ENCODE data around the gene TRIM9. TPM values are rescaled to one million over a fixed set of nuclear protein-coding genes. Genes with fewer than 3 reads are reported as not detected.

The TRIM9 gene
- total and polyA plus RNA-seq, 2 experiments from 2014 or later = 2.3 to 4.1 TPM

- no peak for TF ChIP-seq CTCF (IDR thresholded peaks at IDR 0.05; ENCODE audit: low read depth, low read length)
- Histone ChIP-seq H3K36me3 (no peaks in the 10 kb centered on the region), H3K27me3 (no peaks in the 10 kb centered on the region), H3K9me3 (ENCODE audit: low read depth) (no peaks in the 10 kb centered on the region), H3K4me3 (no peak overlapping the region), H3K4me1 (ENCODE audit: low read depth) (peaks cover 10% of the 10 kb centered on the region), H3K27ac (no peak overlapping the region)
- DNase-seq (ENCODE audit: low read depth in 1 of 2, low spot score in 1 of 2) = no peak
Observed at GRCh38 chr14:51118993-51119392, 24.1 kb upstream of the TRIM9 start.

GRCh38 chr14:51117593-51117992, 22.7 kb upstream of the TRIM9 start:
- H3K4me3 ChIP-seq = no peak overlapping the region
- no peaks in the 10 kb centered on the region for H3K9me3 ChIP-seq (ENCODE audit: low read depth)
- H3K27me3 ChIP-seq = no peaks in the 10 kb centered on the region
- peaks cover 10% of the 10 kb centered on the region for H3K4me1 ChIP-seq (ENCODE audit: low read depth)
- no peaks in the 10 kb centered on the region for H3K36me3 ChIP-seq
- TF ChIP-seq CTCF (IDR thresholded peaks at IDR 0.05; ENCODE audit: low read depth, low read length) = no peak
- no peak for DNase-seq (ENCODE audit: low read depth in 1 of 2, low spot score in 1 of 2)
- no peak overlapping the region for H3K27ac ChIP-seq

- Histone ChIP-seq H3K36me3 (no peaks in the 10 kb centered on the region), H3K4me3 (no peak overlapping the region), H3K27ac (no peak overlapping the region), H3K4me1 (ENCODE audit: low read depth) (peaks cover 10% of the 10 kb centered on the region), H3K9me3 (ENCODE audit: low read depth) (no peaks in the 10 kb centered on the region), H3K27me3 (no peaks in the 10 kb centered on the region)
- TF ChIP-seq CTCF (IDR thresholded peaks at IDR 0.05; ENCODE audit: low read depth, low read length) = no peak
- DNase-seq (ENCODE audit: low read depth in 1 of 2, low spot score in 1 of 2) = no peak
Observed at GRCh38 chr14:51116682-51117081, 21.8 kb upstream of the TRIM9 start.

GRCh38 chr14:51109651-51110050, 14.7 kb upstream of the TRIM9 start:
- DNase-seq (ENCODE audit: low read depth in 1 of 2, low spot score in 1 of 2) = no peak
- Histone ChIP-seq H3K36me3 (no peaks in the 10 kb centered on the region), H3K27ac (no peak overlapping the region), H3K4me1 (ENCODE audit: low read depth) (peaks cover 4% of the 10 kb centered on the region), H3K9me3 (ENCODE audit: low read depth) (no peaks in the 10 kb centered on the region), H3K4me3 (no peak overlapping the region), H3K27me3 (no peaks in the 10 kb centered on the region)
- no peak for TF ChIP-seq CTCF (IDR thresholded peaks at IDR 0.05; ENCODE audit: low read depth, low read length)

- DNase-seq (ENCODE audit: low read depth in 1 of 2, low spot score in 1 of 2) = no peak
- H3K9me3 ChIP-seq (ENCODE audit: low read depth) = no peaks in the 10 kb centered on the region
- no peak overlapping the region for H3K27ac ChIP-seq
- H3K36me3 ChIP-seq = no peaks in the 10 kb centered on the region
- peaks cover 13% of the 10 kb centered on the region for H3K4me1 ChIP-seq (ENCODE audit: low read depth)
- no peaks in the 10 kb centered on the region for H3K27me3 ChIP-seq
- no peak overlapping the region for H3K4me3 ChIP-seq
- no peak for TF ChIP-seq CTCF (IDR thresholded peaks at IDR 0.05; ENCODE audit: low read depth, low read length)
Observed at GRCh38 chr14:51107801-51108200, 12.9 kb upstream of the TRIM9 start.

- Histone ChIP-seq H3K27me3 (no peaks in the 10 kb centered on the region), H3K36me3 (no peaks in the 10 kb centered on the region), H3K9me3 (ENCODE audit: low read depth) (no peaks in the 10 kb centered on the region), H3K27ac (peak overlapping the region; percentile 84), H3K4me1 (ENCODE audit: low read depth) (peaks cover 13% of the 10 kb centered on the region), H3K4me3 (no peak overlapping the region)
- peak in 1 of 2 donors; percentile 73 for DNase-seq (ENCODE audit: low read depth in 1 of 2, low spot score in 1 of 2)
- TF ChIP-seq CTCF (IDR thresholded peaks at IDR 0.05; ENCODE audit: low read depth, low read length) = no peak
Observed at GRCh38 chr14:51104467-51104866, 9.6 kb upstream of the TRIM9 start.

Measured in cardiac muscle cell (in vitro differentiated cells and primary cell).